Gastrocnemius medialis (tissue), 4 donors: Measurements from ENCODE around the gene ECE1. TPM values are rescaled to one million over a fixed set of nuclear protein-coding genes. Genes with fewer than 3 reads are reported as not detected.
A peak's percentile ranks its signal among the peaks of the same experiment; 100 is the strongest.

Experiments used
- ATAC-seq, 2 donors: fragments of 150-250 bp; one replicate each; pipeline ENCODE4 v1.9.1; 2016
- DNase-seq, 2 donors: peaks; one replicate each; pipeline ENCODE4 v3.0.0-alpha.2; 2019
- H3K27ac ChIP-seq, 4 donors: fragments of 200-600 bp; sonication (generic); 1 replicate in 1 of 4; 2 replicates in 3 of 4; pipeline ENCODE4 v1.5.1; 2016 to 2018; ENCODE audit warnings: mild to moderate bottlenecking in 2 of 4, moderate library complexity in 1 of 4
- H3K27me3 ChIP-seq, 3 donors: fragments of 200-600 bp; sonication (generic) in 2 of 3; 1 replicate in 1 of 3; 2 replicates in 2 of 3; pipeline versions ENCODE4 v1.5.1 to v1.6.0; 2016 to 2019; ENCODE audit warnings: mild to moderate bottlenecking in 1 of 3, moderate library complexity in 1 of 3
- H3K36me3 ChIP-seq, 2 donors: fragments of 200-600 bp; sonication (generic) in 1 of 2; one replicate each; pipeline ENCODE4 v1.5.1; 2017 to 2018
- H3K4me1 ChIP-seq, 2 donors: fragments of 200-600 bp; sonication (generic) in 1 of 2; one replicate each; pipeline ENCODE4 v1.5.1; 2016 to 2017; ENCODE audit warnings: mild to moderate bottlenecking in 2 of 2
- H3K4me3 ChIP-seq, 4 donors: fragments of 200-600 bp; sonication (generic) in 3 of 4; 1 replicate in 1 of 4; 2 replicates in 3 of 4; pipeline ENCODE4 v1.5.1; 2016 to 2019; ENCODE audit warnings: mild to moderate bottlenecking in 2 of 4
- H3K9me3 ChIP-seq, 3 donors: fragments of 200-600 bp; sonication (generic) in 2 of 3; 1 replicate in 1 of 3; 2 replicates in 2 of 3; pipeline ENCODE4 v1.5.1; 2016 to 2019
- POLR2A ChIP-seq, 2 donors: fragments of 450-650 bp; IDR thresholded peaks; one replicate each; pipeline ENCODE4 v1.6.1; 2017; ENCODE audit warnings: antibody characterized with exemption in 2 of 2, mild to moderate bottlenecking in 2 of 2, moderate library complexity in 2 of 2
- in situ Hi-C, 4 donors: fragments of 200-750 bp; cut with MboI; loops; one replicate each; pipeline versions ENCODE4 v1.15.0 to v1.8.0; 2017; ENCODE audit warnings: low sequenced_read_pairs in 4 of 4
- intact Hi-C: fragments of 100-400 bp; cut with DNase I; formaldehyde crosslinking; loops from one replicate; pipeline ENCODE4 v1.15.1; 2023; ENCODE audit warnings: low total_unique reads
- total RNA-seq, 4 donors: library from RNA; depleted of rRNA; stranded (reverse); fragments of >200 nt; gene quantifications; one replicate each; pipeline versions ENCODE4 v1.1.0 to v1.2.3, GENCODE V29; 2016
- TF ChIP-seq, protein P1 (sequence below), 5 experiments: fragments of 450-650 bp in 3 of 5; fragments of 200-600 bp in 2 of 5; sonication (generic) in 2 of 5; IDR thresholded peaks in 4 of 5; conservative IDR thresholded peaks in 1 of 5; 1 replicate in 4 of 5; 2 replicates in 1 of 5; pipeline ENCODE4 v1.5.1; 2016 to 2019; ENCODE audit warnings: antibody characterized with exemption in 5 of 5, mild to moderate bottlenecking in 3 of 5, moderate library complexity in 3 of 5

Gene ECE1
- total RNA-seq, 4 donors from 2014 or later, result 17.1 to 39.9 (median 26.7) TPM

DNA sequence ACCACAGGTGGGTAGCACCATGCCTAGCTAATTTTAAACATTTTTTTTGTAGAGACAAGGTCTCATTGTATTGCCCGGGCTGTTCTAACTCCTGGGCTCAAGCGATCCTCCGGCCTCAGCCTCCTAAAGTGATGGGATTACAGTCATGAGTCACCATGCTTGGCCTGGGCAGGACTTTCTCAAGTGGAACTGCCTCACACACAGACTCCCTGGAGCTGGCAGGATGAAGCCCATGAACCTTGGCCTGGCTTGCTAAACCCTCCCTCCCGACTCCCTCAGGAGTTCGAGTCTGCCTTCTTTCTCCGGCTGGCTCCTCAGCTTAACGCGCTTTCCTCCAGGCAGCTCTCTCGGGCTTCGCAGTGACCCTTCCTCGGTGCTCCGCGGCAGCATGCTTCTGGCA, 7.7 kb upstream of the ECE1 start:
- in situ Hi-C loops (no loop called here), intact Hi-C loops (no loop called here)
- Histone ChIP-seq H3K27ac (peak overlapping the region in 1 of 4 donors; percentile 46), H3K9me3 (no peaks in the 10 kb centered on the region), H3K27me3 (no peaks in the 10 kb centered on the region), H3K36me3 (no peaks in the 10 kb centered on the region), H3K4me3 (no peak overlapping the region), H3K4me1 (peaks cover 10 to 18% of the 10 kb centered on the region in 2 donors)
- TF ChIP-seq, protein P1, sequence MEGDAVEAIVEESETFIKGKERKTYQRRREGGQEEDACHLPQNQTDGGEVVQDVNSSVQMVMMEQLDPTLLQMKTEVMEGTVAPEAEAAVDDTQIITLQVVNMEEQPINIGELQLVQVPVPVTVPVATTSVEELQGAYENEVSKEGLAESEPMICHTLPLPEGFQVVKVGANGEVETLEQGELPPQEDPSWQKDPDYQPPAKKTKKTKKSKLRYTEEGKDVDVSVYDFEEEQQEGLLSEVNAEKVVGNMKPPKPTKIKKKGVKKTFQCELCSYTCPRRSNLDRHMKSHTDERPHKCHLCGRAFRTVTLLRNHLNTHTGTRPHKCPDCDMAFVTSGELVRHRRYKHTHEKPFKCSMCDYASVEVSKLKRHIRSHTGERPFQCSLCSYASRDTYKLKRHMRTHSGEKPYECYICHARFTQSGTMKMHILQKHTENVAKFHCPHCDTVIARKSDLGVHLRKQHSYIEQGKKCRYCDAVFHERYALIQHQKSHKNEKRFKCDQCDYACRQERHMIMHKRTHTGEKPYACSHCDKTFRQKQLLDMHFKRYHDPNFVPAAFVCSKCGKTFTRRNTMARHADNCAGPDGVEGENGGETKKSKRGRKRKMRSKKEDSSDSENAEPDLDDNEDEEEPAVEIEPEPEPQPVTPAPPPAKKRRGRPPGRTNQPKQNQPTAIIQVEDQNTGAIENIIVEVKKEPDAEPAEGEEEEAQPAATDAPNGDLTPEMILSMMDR (IDR thresholded peaks at IDR 0.05 in 4 of 5, conservative IDR thresholded peaks at IDR 0.05 in 1 of 5), result no peak
- TF ChIP-seq POLR2A (IDR thresholded peaks at IDR 0.05), result no peak
- ATAC-seq (peak; percentile 37 to 68), DNase-seq (peak in 1 of 2 donors; percentile 62)

DNA sequence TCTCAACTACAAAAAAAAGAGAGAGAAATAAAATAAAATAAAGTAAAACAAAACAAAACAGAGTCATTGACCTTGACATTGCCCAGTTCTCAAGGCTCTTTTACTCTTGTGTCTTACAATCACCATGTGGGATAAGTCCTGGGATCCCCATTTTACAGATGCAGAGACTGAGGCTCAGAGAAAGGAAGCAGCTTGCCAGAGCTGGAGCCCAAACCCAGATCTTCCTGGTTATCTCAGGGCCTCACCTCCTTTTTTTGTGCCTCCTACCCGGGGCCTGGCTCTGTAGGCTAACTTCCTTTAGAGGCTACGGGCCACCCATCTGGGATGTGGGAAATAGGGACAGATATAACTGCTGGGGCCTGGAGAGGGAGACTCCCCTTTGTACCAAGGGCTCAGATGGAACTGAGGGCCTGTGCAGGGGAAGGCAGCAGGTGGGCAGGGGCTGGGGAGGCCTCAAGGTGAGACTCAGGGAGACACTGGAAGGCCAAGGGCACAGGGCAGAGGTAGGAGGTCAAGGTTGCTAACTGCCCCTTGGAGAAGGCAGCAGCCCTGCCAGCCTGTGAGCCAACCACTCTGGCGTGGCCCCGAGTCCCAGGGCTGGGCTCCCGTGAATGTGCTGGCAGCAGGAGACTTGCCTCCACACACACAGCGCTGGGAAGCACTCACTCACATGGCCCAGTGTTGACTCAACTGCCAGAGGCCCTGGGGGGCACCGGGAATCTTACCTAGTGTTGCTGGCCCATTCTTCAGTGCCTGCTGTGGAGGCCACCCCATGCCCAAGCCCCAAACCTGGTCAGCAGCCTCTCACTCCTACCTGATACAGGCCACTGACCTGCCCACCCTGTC, 6.5 kb upstream of the ECE1 start:
- H3K27ac ChIP-seq, result no peak overlapping the region
- DNase-seq, result no peak
- ATAC-seq, result no peak
- H3K4me1 ChIP-seq, result peaks cover 7 to 18% of the 10 kb centered on the region in 2 donors
- TF ChIP-seq, protein P1 (IDR thresholded peaks at IDR 0.05 in 4 of 5, conservative IDR thresholded peaks at IDR 0.05 in 1 of 5), result no peak
- TF ChIP-seq POLR2A (IDR thresholded peaks at IDR 0.05), result no peak
- H3K9me3 ChIP-seq, result no peaks in the 10 kb centered on the region
- no peaks in the 10 kb centered on the region for H3K27me3 ChIP-seq
- intact Hi-C loops (no loop called here), in situ Hi-C loops (no loop called here)
- H3K4me3 ChIP-seq, result no peak overlapping the region
- no peaks in the 10 kb centered on the region for H3K36me3 ChIP-seq

DNA sequence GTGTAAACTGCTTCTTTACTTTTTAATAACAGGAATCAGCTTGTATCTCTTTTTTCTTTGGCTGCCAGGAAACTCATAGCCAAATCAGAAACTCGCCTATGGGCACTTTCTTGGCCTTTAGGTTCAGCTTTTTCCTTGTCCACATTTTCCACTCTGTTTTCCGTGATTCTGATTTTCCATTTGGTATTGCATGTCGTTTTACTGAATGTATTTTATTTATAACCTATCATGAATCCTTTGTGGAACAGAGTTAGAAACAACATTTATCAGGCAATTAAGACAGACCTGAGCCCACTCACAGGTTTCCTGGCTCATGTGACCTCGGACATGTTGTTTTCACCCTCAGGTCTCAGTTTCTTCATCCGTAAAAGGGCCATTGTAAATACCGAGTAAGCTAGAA, 5.3 kb upstream of the ECE1 start:
- no peak overlapping the region for H3K4me3 ChIP-seq
- TF ChIP-seq, protein P1 (IDR thresholded peaks at IDR 0.05 in 4 of 5, conservative IDR thresholded peaks at IDR 0.05 in 1 of 5), result no peak
- TF ChIP-seq POLR2A (IDR thresholded peaks at IDR 0.05), result no peak
- intact Hi-C loops (no loop called here), in situ Hi-C loops (no loop called here)
- peaks cover 7 to 23% of the 10 kb centered on the region in 2 donors for H3K4me1 ChIP-seq
- H3K27me3 ChIP-seq, result no peaks in the 10 kb centered on the region
- DNase-seq, result no peak
- H3K9me3 ChIP-seq, result no peaks in the 10 kb centered on the region
- ATAC-seq, result no peak
- no peaks in the 10 kb centered on the region for H3K36me3 ChIP-seq
- H3K27ac ChIP-seq, result no peak overlapping the region

DNA sequence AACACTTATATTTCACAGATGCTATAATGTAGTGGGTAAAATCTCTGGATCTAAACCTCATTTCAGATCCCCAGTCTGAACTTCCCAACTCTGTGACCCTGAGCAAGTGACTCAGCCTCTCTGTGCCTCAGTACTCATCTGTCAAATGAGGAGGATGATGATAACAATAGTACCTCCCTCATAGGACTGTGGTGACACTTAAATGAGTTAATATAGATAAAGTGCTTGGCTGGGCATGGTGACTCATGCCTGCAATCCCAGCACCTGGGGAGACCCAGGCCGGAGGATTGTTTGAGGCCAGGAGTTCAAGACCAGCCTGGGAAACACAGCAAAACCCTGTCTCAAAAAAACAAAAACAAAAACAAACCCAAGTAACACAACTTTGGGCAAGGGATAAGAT, 4.7 kb upstream of the ECE1 start:
- no peak for ATAC-seq
- Histone ChIP-seq H3K36me3 (no peaks in the 10 kb centered on the region), H3K4me1 (peaks cover 7 to 20% of the 10 kb centered on the region in 2 donors), H3K4me3 (no peak overlapping the region), H3K27ac (peak overlapping the region in 3 of 4 donors; percentile 50 to 70 (median 61)), H3K9me3 (no peaks in the 10 kb centered on the region), H3K27me3 (no peaks in the 10 kb centered on the region)
- TF ChIP-seq, protein P1 (IDR thresholded peaks at IDR 0.05 in 4 of 5, conservative IDR thresholded peaks at IDR 0.05 in 1 of 5), result no peak
- no peak for TF ChIP-seq POLR2A (IDR thresholded peaks at IDR 0.05)
- in situ Hi-C loops, result no loop called here
- no peak for DNase-seq
- intact Hi-C loops, result no loop called here
